ENCODE measurements around the gene GAS2L1.

GAS2L1 gene

DNA sequence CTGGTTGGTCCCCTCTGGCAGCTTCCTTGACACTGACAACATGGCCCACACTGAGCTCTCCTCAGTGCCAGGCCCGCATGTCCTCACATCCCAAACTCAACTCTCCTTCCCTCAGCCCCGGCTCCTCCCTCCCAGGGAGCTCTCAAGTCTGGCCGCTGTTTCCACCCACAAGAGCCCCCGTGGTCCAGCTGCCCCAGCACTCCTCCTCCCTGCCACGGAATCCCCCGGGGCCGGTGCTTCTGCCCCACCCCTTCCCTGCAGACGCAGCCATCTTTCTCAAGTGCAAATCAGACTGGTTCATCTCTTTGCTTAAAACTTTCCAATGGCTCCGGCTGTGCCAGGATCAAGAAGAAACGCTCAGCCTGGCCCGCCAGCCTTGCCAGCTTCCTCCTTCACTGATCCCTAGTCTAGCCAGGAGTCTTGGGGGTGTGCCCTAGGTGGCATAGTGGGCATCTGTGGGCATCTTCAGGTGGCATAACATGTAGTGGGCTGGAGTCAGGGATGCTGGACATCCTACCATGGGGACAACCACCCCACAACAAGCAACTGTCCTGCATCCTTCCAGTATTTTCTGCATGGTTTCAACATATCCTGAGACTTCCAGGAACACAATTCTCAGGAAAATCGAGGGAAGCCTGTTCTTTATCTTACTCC lies 31.3 kb downstream of the GAS2L1 start:
- no peak overlapping the region for H3K4me3 ChIP-seq (replicated peaks; ENCODE audit: low read depth, low read length)
- no peak for DNase-seq (ENCODE audit: low read depth)
- TF ChIP-seq, protein P1, sequence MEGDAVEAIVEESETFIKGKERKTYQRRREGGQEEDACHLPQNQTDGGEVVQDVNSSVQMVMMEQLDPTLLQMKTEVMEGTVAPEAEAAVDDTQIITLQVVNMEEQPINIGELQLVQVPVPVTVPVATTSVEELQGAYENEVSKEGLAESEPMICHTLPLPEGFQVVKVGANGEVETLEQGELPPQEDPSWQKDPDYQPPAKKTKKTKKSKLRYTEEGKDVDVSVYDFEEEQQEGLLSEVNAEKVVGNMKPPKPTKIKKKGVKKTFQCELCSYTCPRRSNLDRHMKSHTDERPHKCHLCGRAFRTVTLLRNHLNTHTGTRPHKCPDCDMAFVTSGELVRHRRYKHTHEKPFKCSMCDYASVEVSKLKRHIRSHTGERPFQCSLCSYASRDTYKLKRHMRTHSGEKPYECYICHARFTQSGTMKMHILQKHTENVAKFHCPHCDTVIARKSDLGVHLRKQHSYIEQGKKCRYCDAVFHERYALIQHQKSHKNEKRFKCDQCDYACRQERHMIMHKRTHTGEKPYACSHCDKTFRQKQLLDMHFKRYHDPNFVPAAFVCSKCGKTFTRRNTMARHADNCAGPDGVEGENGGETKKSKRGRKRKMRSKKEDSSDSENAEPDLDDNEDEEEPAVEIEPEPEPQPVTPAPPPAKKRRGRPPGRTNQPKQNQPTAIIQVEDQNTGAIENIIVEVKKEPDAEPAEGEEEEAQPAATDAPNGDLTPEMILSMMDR (IDR thresholded peaks at IDR 0.05; ENCODE audit: low read length, missing control alignments) = no peak

DNA sequence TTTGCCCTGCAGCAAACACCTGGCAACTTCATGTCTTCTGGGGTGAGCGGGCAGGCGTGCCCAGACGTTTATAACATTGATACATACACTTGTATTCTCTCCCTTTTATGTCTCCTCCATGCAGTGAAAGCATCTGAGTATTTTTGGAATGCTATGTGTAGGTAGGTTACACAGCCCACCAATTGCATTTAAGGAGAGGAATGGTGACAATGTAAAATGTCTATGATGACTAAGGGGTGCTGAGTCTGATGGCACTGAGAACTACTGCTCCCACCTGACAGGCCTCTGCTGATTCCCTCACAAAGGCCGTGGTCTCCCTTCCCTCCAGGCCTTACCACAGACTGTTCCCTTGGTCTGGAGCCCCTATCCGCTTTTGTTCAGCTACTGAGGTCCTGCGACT lies 31.9 kb downstream of the GAS2L1 start:
- TF ChIP-seq, protein P1 (IDR thresholded peaks at IDR 0.05; ENCODE audit: low read length, missing control alignments) = no peak
- DNase-seq (ENCODE audit: low read depth) = no peak
- H3K4me3 ChIP-seq (replicated peaks; ENCODE audit: low read depth, low read length) = no peak overlapping the region

DNA sequence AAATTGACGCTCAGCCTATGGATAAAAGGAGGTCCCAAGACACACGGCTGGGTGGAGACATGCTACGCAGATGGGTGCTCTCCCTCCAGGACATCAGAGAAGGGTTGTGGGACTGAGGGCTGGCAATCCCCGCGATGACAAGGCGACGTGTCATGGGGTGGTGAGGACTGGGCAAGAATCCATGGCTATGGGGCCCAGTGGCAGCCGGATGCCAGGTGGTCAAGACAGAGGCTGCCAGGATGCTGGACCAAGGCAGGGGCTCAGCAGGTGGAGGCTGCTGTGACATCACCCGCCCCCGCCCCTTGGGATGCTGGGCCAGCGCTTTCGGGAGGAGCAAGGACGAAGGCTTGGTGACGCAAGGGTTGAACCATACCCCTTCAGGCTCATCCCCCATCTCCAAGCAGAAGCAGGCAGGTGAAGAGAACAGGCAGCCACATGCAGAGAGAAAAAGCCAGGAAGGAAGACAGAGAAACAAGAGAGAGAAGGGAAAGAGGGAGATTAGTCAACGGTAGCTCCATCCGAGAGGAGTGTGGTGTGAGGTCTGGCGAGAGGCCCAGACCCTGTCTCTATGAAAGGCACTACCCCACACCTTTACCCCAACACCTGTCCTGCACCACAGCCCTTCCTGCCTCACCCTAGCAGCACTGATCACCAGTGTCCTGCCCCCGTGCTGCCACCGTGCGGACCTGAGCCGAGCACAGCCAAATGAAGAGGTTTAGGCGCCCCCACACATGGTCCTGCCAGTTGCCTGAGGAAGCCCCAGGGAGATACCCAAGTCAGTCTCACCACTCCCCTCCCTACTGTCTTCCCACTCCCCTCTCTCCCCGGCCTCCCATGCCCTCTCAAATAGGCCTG lies 33.2 kb downstream of the GAS2L1 start:
- TF ChIP-seq, protein P1 (IDR thresholded peaks at IDR 0.05; ENCODE audit: low read length, missing control alignments) = no peak
- no peak for DNase-seq (ENCODE audit: low read depth)
- H3K4me3 ChIP-seq (replicated peaks; ENCODE audit: low read depth, low read length) = no peak overlapping the region

DNA sequence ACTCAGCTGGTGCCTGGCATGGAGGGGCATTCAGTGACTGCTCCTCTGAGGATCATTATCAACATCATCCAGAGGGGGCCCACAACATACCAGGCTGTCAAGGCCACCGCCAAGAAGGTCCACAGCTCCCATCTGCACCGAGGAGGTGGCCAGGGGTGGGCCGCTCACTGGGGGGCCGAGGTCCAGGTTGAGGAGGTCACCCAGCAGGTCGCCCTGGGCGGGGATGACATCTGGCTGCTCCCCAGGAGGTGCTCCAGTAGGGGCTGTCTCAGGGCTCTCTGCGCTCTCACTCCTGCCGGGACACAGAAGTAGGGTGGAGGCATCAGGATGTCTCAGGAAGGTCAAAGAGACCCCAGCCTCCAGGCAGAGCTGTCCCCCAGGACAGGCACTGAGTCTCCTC lies 34.1 kb downstream of the GAS2L1 start:
- no peak for DNase-seq (ENCODE audit: low read depth)
- TF ChIP-seq, protein P1 (IDR thresholded peaks at IDR 0.05; ENCODE audit: low read length, missing control alignments) = no peak
- no peak overlapping the region for H3K4me3 ChIP-seq (replicated peaks; ENCODE audit: low read depth, low read length)

DNA sequence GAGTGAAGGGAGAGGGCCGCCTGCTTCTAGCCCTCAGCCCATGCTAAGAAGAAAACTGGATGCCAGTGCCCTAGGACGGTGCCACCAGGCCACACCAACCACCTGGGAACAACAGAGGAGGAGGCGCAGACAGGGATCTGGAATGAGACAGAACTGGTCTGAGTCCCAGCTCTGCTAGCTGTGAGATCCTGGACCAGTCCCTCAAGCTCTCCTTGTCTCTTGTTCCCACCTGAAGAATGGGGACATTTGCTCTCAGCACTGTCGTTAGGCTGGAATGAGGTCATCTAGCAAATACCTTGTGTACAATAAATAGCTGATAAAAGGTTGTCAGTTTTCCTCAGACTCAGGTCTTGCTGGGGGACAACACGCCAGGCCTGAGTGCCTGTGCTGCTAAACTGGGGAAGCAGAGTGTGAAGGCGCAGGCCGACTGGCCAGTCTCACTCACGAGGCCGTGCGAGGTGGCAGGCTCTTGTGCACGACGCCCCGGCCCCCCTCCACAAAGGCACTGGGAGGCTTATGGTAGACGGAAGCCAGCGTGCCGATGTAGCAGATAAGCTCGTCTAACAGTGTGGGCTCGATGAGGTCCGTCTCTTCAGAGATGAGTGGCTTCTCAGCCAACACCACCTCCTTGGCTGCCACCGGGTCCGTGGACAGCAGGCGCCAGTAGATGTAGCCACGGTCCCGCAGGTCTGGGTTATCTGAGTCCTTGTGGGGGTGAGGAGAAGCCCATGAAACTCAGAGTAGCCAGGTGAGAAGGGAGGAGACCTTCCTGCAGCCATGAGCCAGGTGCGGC lies 34.8 kb downstream of the GAS2L1 start:
- no peak for DNase-seq (ENCODE audit: low read depth)
- TF ChIP-seq, protein P1 (IDR thresholded peaks at IDR 0.05; ENCODE audit: low read length, missing control alignments) = no peak
- H3K4me3 ChIP-seq (replicated peaks; ENCODE audit: low read depth, low read length) = no peak overlapping the region

DNA sequence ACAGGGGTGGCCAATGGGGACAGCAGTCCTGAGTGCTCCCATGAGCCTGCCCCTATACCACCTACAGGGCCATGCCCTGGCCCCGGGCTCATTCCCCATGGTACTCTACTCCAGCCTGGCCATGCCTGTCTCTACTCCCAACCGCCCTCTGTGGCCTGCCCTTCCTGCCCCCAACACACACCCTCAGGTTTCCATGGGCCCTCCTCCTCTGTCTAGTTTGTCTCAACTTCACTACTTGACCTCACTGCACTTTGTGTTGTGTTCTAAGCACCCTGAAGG lies 35.3 kb downstream of the GAS2L1 start:
- H3K4me3 ChIP-seq (replicated peaks; ENCODE audit: low read depth, low read length) = no peak overlapping the region
- DNase-seq (ENCODE audit: low read depth) = no peak
- TF ChIP-seq, protein P1 (IDR thresholded peaks at IDR 0.05; ENCODE audit: low read length, missing control alignments) = no peak

Measured in fibroblast of pulmonary artery (primary cell).